GM18520 (cell line): Measurements from ENCODE around the gene POLDIP3.

ENCODE experiments used
- ATAC-seq: cut with Tn5 transposase; IDR thresholded peaks from one replicate; pipeline ENCODE4 v1.9.1; 2021; ENCODE audit not compliant: unreplicated experiment

The POLDIP3 gene

DNA sequence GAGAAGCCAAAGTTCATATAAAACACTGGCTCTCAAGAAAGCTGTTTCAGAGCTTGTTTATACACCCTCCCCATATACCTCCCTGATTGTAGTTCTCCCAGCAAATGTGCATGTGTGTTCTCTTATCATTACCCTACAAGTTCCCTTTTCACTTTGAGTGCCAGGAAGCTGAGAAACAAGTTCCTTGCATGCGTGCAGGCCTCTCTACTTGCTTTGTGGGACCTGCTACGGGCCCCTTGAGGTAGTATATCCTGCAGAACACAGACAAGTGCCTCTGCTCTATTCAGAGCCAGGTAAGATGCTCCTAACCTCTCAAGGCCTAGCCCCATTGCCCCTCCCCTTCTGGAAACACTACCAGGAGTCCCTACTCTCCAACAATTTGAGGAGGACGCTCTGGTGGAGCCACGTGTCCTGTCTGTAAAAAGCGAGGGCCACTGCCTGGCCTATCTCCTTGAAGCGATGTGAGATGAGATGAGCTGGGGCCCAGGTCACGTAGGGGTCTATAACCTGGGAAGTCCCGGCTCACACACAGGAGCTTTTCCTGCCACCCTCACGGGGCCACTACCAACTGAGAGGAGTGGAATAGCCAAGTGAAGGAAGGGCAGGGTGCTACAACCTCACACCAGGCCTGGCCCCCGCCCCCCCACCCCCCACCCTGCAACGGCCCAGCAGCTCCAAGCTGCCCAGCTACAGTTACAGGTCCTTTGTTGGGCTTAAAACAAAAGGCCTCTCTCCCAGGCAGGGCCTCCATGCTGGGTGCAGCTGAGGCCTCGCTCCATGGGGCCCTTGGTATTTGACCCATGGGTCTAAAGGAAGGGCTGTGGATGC lies 28.3 kb upstream of the POLDIP3 start:
- no peak for ATAC-seq

DNA sequence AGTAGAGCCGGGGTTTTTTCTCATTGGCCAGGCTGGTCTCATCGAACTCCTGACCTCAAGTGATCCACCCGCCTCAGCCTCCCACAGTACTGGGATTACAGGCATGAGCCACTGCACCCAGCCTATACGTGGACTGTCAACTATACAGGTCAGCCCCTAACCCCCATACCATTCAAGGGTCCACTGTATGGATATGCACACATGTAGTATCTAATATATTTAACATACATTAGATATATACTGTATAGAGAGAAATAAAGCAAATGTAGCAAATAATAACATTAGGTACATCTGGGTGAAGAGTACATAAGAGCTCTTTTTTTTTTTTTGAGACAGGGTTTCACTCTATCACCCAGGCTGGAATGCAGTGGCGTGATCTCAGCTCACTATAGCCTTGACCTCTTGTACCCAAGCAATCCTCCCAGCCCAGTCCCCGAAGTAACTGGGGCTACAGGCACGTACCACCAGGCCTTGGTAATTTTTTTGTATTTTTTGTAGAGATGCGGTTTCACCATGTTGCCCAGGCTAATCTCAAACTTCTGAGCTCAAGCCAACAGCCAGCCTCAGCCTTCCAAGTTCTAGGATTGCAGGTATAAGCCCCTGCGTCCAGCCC lies 27.2 kb upstream of the POLDIP3 start:
- ATAC-seq = no peak

DNA sequence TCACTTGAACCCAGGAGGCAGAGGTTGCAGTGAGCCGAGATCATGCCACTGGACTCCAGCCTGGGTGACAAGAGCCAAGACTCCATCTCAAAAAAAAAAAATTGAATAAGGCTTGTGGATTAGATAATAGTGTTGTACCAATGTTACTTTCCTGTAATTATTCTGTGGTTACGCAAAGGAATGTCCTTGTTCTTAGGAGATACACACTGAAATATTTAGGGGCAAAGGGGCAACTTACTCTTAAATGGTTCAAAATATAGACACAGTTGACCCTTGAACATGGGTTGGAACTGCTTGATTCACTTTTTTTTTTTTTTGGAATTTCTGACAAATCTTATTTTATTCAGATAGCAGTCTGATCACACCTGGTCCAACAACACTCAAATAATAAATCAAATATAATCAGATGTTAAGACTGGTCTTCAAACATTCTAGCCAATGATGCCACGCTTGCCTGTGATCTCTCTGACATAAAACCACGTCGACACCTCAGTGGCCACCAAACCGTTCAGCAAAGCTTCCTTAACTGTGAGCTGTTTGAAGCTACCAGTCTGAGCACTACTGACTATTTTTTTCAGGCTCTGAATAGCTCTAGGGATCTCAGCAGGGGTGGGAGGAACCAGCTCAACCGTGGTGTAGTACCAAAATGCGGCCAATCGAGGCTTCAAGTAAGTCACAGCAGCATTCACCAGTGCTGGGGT lies 25.0 kb upstream of the POLDIP3 start:
- no peak for ATAC-seq

DNA sequence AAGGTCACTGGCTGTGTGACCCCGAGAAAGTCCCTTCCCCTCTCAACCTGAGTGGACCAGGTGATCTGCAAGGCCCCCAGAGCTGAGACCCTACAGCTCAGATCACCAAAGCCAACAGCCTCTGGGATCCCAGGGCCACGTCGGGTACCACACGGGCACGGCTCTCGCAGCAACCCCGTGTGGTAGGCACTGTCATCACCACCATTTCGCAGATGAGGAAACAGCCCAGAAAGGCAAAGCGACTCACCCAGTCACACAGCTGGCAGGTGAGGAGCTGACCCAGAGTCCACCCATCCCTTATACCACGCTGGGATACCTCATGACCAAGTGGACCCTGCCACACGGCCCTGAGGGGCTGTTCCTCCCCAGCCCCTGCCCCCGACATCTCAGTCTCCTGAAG lies 22.9 kb upstream of the POLDIP3 start:
- no peak for ATAC-seq

DNA sequence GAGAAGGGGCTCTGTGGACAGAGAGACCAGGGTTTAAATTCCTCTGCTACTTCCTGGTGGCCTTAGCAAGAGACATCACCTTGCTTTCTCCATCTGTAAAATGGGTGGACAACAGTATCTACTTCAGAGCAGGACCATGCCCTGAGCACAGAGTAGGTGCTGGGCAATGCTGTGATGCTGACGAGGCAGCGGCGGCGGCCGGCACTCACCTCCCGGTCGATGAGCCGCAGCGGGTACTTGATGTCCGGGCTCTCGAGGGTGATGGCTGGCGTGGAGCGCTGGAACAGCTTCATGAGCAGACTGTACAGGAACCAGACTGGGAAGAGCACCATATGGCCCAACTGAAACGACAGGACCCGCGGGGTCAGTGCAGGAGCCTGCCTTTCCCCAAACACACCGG lies 21.8 kb upstream of the POLDIP3 start:
- ATAC-seq = no peak

DNA sequence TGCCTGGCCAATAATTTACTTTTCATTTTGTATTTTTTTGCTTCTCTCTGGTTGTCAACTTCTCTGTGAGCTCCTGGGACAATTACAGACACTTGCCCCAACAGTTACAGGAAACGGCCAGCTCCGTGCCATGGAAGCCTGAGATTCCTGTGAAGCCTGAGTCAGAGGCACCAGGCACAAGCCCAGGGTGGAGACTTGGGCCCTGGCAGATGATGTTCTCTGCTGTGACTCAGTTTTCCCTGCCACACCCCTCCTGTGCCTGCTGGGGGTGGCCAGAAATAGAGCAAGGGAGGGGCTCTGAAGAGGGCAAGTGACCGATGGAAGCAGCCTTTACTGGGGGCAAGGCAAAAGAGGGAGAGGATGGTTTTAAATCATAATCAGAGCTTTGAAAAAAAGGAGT lies 20.8 kb upstream of the POLDIP3 start:
- no peak for ATAC-seq

DNA sequence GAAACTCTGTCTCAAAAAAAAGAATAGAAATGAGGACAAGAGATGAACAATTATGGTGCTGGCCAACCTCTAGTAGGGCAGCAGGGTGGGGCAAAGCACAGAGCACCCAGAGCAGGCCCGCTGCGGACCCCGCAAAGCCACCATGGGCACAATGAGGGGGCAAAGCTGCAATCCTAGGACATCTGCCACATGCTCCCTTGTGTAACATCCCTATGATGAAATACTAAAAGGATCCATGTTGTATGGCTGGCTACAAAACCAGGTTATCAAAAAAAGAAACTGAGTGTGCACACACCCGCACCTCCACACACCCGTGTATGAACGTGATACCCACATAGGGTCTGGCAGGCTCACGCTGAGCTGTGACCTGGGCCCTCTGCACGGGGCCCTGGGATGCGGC lies 18.3 kb upstream of the POLDIP3 start:
- no peak for ATAC-seq

DNA sequence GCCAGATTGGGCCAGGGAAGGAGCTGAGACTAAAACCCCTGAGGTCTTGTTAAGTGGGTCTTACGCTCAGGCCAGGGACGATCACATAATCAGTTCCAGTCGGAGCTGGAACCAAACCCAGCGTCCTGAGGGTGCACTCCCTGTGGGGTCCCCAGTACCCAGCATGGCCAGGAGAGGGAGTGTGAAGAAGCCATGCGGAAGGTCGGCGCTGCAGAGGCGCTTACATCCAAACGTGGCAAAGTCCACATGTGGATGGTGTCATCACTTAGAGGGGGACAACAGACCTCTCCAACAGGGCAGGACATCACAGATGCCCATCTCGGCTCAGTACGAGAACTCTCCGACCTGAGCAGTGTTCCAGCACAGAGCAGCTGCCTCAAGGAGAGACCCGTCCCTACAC lies 17.4 kb upstream of the POLDIP3 start:
- no peak for ATAC-seq

DNA sequence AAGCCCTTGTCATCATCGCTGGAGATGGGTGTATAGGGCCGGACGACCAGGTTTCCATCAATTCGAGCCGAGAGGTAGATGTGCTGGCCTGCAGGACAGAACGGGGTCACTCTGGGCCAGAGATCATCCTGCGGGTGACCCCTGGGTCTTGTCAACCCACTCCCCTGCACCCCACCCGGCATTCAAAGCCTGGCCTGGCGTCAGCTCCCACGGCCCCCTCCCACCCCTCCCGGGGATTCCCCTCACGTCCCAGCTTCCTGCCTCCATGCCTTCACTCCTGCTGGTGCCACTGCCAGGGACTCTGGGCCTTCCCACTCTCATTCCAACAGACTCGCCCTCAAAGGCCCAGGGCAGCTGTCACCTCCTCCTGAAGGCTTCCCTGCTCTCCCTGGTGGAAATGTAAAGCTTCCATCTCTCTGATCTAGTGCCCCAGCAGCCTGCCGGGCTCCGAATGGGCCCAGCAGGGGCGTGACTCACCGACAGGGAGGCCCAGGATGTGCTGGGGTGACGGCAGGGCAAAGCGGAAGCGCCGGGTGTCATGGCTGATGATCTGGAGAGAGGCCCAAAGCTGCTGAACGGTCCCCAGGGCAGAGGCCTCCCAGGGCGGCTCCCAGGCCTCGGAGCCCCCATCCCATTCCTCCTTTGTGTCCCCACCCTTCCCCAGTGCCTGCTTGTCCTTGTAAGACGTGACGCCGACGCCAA lies 16.4 kb upstream of the POLDIP3 start:
- ATAC-seq = no peak

DNA sequence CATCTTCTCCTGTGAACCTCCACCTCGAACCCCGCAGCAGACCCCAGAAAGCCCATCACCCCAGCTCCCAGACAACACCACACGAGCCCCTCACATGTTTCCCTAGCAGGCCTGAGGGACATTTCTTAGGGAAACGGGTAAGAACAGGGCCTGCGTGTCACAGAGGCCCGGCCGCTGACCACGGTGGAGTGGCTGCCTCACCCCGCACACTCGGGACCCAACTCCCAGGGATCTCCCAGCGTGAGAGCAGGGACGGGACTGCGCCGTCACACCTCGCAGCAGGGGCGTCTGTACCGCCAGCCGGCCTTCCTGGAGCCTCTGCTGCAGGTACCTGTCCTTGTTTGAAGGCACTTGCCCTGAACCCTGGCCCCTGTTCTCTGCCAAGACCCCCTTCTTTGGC lies 15.5 kb upstream of the POLDIP3 start:
- no peak for ATAC-seq

DNA sequence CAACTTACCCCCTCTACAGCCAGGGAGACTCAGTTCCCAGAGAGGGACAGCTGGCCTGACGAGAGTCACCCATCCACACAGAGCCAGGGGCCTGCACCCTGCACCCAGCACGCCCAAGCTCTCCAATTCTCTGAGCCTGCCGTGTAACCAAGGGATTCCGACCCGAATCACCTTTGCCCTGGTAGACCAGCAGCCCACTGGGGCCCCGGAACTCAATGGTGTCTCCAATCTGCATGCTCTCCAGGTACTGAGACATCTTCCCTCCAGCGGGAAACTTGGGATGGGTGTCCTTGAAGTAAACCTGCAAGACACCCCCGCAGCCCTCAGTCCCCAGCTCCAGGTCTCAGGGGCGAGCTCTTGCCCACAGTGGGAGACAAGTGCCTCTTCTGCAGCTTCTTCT lies 13.3 kb upstream of the POLDIP3 start:
- ATAC-seq = no peak

DNA sequence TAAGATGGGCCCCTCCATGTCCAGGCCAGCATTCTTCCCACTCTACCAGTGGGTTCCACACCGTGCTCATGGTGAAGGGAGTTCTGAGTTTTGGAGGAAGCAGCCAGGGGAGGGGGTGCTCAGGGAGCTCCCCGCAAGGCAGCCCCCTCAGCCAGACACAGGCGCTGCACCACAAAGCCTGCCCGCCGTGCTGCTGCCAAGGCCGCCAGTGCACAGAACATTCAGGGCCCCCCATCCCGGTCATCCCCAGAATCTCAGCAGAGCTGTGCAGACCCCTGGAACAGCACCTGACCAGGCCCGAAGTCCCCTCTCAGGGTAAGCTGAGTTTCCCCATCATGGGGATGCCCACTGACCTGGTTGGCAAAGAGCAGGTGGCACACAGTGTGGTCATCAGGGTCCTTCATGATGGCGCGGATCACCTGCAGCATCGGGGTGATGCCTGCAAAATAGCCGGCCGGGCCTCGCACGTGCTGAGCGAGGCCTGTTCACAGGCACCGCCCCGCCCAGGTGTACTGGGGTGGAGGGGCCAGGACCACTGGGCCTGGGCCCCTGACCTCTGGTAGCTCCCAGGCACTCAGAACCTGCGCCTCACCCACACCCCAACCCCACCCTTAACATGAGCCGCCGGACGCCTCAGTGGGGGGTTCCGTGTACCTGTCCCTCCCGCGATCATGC lies 12.4 kb upstream of the POLDIP3 start:
- ATAC-seq = no peak

DNA sequence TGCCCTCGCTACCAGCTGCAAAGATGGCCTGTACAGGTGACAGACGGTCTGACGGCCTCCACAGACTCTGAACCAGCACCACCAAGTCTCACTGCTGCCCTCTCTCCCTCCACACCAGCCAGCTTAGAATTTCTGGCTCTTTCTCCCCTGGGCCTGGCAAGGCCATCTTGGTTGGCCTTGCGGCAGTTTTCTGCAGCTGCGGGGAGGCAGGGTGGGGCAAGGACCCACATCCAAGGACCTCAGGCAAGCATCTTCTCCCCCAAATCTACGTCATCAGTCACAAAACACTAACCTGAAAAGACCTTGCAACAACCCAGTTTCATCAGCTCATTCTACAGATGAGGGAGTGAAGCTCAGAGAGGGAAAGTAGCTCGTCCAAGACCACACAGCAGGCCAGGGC lies 11.7 kb upstream of the POLDIP3 start:
- ATAC-seq = no peak

DNA sequence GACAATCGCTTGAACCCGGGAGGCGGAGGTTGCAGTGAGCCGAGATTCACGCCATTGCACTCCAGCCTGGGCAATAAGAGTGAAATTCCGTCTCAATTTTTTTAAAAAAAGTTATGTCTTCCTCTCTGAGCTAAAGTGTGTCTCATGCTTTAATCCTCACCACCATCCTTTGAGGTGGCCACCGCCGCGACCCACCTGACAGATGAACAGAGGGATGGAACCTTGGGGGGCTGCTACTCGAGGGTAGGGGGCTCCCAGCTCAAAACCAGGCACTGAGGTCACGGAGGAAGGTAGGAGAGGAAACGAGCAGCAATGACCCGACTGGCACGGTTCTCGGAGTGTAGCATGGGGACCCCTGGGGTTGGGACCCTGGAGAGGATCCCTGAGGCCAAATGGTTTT lies 10.7 kb upstream of the POLDIP3 start:
- no peak for ATAC-seq

DNA sequence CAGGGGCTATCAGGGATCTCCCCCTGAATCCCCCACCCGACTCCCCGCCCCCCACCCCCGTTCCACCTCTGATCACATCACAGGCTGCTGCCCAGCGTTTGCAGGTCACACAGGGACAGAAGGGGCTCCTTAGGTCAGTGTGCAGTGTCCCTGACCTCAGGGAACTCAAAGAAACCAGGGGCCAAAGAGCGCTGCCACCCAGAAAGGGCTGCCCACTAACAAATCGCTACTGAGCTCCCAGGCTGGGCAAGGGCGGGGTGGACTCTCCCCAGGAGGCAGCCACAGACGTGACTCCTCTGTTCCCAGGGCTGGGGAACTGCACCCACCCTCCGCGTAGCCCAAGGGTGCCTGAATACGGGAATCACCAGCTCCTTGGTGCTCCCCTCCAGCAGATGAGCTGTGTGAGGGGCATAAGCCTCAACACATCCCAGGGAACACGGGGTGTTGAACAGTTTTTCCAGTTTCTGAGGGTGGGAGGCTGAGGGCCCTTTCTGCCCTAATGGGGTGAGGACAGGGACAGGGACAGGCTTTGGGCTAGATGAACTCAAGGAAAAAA lies 9.9 kb upstream of the POLDIP3 start:
- ATAC-seq = no peak

DNA sequence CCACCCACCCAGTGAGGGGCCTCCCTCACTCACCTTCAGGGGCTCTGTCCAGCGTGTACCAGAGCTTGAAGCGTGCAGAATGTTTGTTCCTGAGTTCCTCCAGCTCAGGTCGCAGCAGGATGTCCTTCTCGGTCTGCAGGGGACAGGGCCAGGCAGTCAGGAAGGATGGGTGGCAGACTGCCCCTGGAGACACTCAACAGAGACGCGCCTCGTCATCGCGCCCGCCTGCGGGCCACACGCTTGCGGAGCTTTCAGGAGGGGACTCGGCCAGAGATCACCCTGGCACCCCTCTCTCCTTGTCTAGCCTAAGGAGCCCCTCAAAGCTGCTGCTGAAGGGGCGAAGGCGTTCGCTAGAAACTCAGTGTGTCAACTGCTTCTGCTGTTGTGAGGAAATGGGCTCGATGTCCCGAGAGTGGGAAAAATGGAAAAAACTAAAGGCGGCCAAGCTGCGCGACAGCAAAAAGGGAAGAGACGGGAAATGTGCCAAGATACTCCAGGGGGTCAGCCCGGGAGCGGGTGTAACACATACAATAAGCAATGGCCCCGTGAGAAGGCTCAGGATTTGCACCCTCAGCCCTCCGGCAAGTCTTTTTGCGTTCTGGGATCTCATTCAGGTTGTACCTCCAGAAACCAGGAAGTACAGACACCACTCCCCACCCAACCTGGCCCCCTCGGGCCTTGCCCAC lies 9.2 kb upstream of the POLDIP3 start:
- ATAC-seq = no peak

DNA sequence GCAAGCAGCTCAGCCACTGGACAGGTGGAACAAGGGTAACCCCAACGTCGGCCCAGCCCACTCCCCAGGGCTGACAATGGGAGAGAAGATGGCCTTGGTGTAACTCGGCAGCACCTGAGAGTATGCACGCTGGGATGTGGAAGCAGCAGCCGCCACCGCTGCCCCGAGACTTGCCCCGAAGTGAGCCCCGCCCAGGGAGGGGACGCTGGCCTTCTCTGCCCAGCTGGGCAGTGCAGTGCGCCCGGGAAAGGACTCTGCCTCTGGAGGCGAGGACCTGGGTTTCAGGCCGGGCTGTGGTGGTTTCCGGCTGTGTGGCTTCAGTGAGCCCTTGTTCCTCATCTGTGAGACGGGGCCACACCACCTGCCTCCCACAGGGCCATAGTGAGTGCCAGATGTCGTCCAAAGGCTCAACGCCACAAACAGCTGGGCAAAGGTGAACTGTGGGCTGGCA lies 8.6 kb upstream of the POLDIP3 start:
- no peak for ATAC-seq

DNA sequence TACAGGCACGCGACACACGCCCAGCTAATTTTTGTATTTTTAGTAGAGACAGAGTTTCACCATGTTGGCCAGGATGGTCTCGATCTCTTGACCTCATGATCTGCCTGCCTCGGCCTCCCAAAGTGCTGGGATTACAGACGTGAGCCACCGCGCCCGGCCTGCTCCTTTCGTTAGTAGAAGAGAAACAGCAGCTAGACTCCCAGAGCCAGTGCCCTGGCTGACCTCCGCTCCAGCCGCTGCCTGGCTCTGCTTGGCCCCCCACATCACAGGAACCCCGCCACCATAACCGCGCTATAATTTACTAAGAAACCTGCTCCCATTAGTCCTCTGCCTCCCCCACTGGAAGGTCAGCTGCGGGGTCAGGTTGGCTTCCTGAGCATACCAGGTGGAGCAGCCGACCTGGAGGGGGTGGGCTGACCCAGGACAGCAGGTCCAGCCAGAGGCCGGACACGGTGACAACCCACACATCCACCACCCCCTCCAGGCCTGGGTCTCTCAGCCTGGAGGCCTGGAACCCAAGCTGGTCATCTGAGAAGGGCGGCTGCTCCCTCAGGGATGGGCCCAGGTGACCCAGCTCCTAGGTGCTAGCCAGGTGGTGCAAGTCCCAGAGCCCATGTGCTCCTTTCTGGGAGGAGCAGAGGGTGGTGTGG lies 7.5 kb upstream of the POLDIP3 start:
- no peak for ATAC-seq

DNA sequence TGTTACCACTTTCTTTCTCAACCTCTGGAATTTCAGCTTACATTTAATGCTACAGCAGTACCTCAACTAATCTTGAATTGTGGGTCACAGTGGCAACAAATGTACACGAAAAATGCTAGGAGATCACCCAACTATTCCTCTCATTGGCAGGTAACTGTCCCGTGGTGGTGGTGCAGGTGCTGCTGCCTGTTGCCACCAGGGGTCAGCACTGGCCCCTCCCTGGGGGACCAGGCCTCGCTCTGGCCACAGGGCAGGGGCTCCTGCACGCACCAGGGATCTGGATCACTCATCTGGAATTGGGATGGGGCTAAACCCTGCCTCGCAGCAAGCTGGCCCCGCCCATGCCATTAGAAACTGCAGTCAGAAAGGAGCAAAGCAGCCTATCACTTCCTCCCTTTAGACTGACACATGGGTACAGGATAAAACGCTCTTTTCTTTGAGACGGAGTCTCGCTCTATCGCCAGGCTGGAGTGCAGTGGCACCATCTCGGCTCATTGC lies 6.9 kb upstream of the POLDIP3 start:
- no peak for ATAC-seq
